SK-N-SH (cell line): Measurements from ENCODE around the gene CRACR2B. TPM values are rescaled to one million over a fixed set of nuclear protein-coding genes. Genes with fewer than 3 reads are reported as not detected.

Experiments
- CTCF ChIA-PET: fragments of 300-600, 350-600 bp; formaldehyde crosslinking; extraction: SDS; loops from one replicate; lab custom pipeline; 2021; lab: Yijun Ruan, JAX
- POLR2A ChIA-PET: fragments of 350-600 bp; sonication (Branson Sonifier 250); formaldehyde crosslinking; extraction: SDS; loops from one replicate; lab custom pipeline; 2020; ENCODE audit warnings: antibody characterized with exemption, inconsistent platforms; lab: Yijun Ruan, JAX
- DNase-seq: peaks from one replicate; pipeline ENCODE4 v3.0.0; 2012
- H2AFZ ChIP-seq: fragments of 200-600 bp; sonication (generic); 2 replicates; pipeline ENCODE4 v1.8.1; 2016; ENCODE audit warnings: antibody characterized with exemption, mild to moderate bottlenecking, low read depth
- H3F3A ChIP-seq: fragments of 200-600 bp; sonication (generic); replicated peaks from 2 replicates; pipeline ENCODE3; 2016; ENCODE audit warnings: antibody characterized with exemption, mild to moderate bottlenecking; ENCODE audit not compliant: insufficient read depth
- H3K27ac ChIP-seq, 2 experiments: fragments of 200-500 bp in 1 of 2; fragments of 200-600 bp in 1 of 2; sonication (Bioruptor generic) in 1 of 2; sonication (generic), shearing (Covaris generic) in 1 of 2; 2 replicates each; pipeline versions ENCODE4 v1.5.1 to v1.6.1; 2014 to 2016; ENCODE audit warnings: low read depth in 2 of 2, inconsistent platforms in 1 of 2, low read length in 1 of 2, mild to moderate bottlenecking in 1 of 2, mixed read lengths in 1 of 2
- H3K27me3 ChIP-seq: fragments of 200-600 bp; sonication (generic), shearing (Covaris generic); 2 replicates; pipeline ENCODE4 v1.6.1; 2016; ENCODE audit warnings: mixed run types; ENCODE audit not compliant: insufficient read depth
- H3K36me3 ChIP-seq, 2 experiments: fragments of 200-500 bp in 1 of 2; fragments of 200-600 bp in 1 of 2; sonication (Bioruptor generic) in 1 of 2; sonication (generic) in 1 of 2; replicated peaks in 1 of 2; 2 replicates each; pipeline versions ENCODE3 to v1.5.1; 2014 to 2016; ENCODE audit warnings: low read length in 1 of 2, mild to moderate bottlenecking in 1 of 2; ENCODE audit not compliant: insufficient read depth in 2 of 2, control insufficient read depth in 1 of 2
- H3K4me1 ChIP-seq, 2 experiments: fragments of 200-500 bp in 1 of 2; fragments of 200-600 bp in 1 of 2; sonication (Bioruptor generic) in 1 of 2; sonication (generic), shearing (Covaris generic) in 1 of 2; 2 replicates each; pipeline versions ENCODE4 v1.5.1 to v1.6.1; 2014 to 2016; ENCODE audit warnings: low read depth in 1 of 2, low read length in 1 of 2, mixed run types in 1 of 2; ENCODE audit not compliant: insufficient read depth in 2 of 2, control insufficient read depth in 1 of 2
- H3K4me2 ChIP-seq: fragments of 200-600 bp; sonication (generic), shearing (Covaris generic); 2 replicates; pipeline ENCODE4 v1.6.1; 2017; ENCODE audit warnings: mixed run types
- H3K4me3 ChIP-seq, 2 experiments: fragments of 200-500 bp in 1 of 2; fragments of 200-600 bp in 1 of 2; sonication (Bioruptor generic) in 1 of 2; sonication (generic), shearing (Covaris generic) in 1 of 2; 2 replicates each; pipeline versions ENCODE4 v1.5.1 to v1.8.1; 2014 to 2016; ENCODE audit warnings: low read depth in 2 of 2, inconsistent platforms in 1 of 2, low read length in 1 of 2, mild to moderate bottlenecking in 1 of 2, mixed read lengths in 1 of 2, moderate library complexity in 1 of 2
- H3K79me2 ChIP-seq: fragments of 200-600 bp; sonication (generic); 2 replicates; pipeline ENCODE4 v1.8.1; 2017; ENCODE audit warnings: mild to moderate bottlenecking; ENCODE audit not compliant: insufficient read depth
- H3K9ac ChIP-seq: fragments of 200-600 bp; sonication (generic); 2 replicates; pipeline ENCODE4 v1.6.1; 2017; ENCODE audit warnings: mixed run types
- H3K9me2 ChIP-seq: fragments of 200-600 bp; sonication (generic); 2 replicates; pipeline ENCODE4 v1.6.1; 2017; ENCODE audit warnings: mixed run types
- H3K9me3 ChIP-seq: fragments of 200-600 bp; sonication (generic); 2 replicates; pipeline ENCODE4 v1.6.1; 2017; ENCODE audit warnings: mixed run types, mild to moderate bottlenecking, moderate library complexity
- H4K20me1 ChIP-seq: fragments of 200-600 bp; sonication (generic); 2 replicates; pipeline ENCODE4 v1.6.1; 2017; ENCODE audit warnings: mild to moderate bottlenecking, mixed run types; ENCODE audit not compliant: insufficient read depth
- CHD2 ChIP-seq: fragments of 150-350 bp; IDR thresholded peaks from 2 replicates; pipeline ENCODE4 v1.6.1; 2018; ENCODE audit warnings: low read length; ENCODE audit not compliant: partially characterized antibody
- ELF1 ChIP-seq: IDR thresholded peaks from 2 replicates; pipeline ENCODE4 v1.4.0; 2012
- EP300 ChIP-seq, 2 experiments: IDR thresholded peaks; 2 replicates each; pipeline versions ENCODE4 v1.4.0 to v1.6.1; 2012; ENCODE audit warnings: borderline replicate concordance in 1 of 2, low read depth in 1 of 2, low read length in 1 of 2
- EZH2phosphoT487 ChIP-seq: fragments of 200-600 bp; sonication (generic); IDR thresholded peaks from 2 replicates; pipeline ENCODE4 v1.6.1; 2017; ENCODE audit warnings: low read depth, mixed run types, mild to moderate bottlenecking, antibody characterized with exemption, moderate library complexity, borderline replicate concordance
- FOSL2 ChIP-seq: IDR thresholded peaks from 2 replicates; pipeline ENCODE4 v1.4.0; 2012; ENCODE audit warnings: low read depth, mild to moderate bottlenecking, moderate library complexity, borderline replicate concordance
- FOXJ3 ChIP-seq: sonication (generic); formaldehyde crosslinking; IDR thresholded peaks from 2 replicates; pipeline ENCODE4 v1.5.1; 2020; ENCODE audit warnings: mild to moderate bottlenecking, missing genetic modification reagents
- FOXM1 ChIP-seq: IDR thresholded peaks from 2 replicates; pipeline ENCODE4 v1.4.0; 2012; ENCODE audit warnings: low read depth, mild to moderate bottlenecking
- GABPA ChIP-seq: IDR thresholded peaks from 2 replicates; pipeline ENCODE4 v1.4.0; 2012; ENCODE audit warnings: low read depth, mild to moderate bottlenecking
- GATA2 ChIP-seq: sonication (generic); formaldehyde crosslinking; IDR thresholded peaks from 2 replicates; pipeline ENCODE4 v1.5.0; 2020; ENCODE audit warnings: mild to moderate bottlenecking, missing genetic modification reagents
- JUND ChIP-seq: IDR thresholded peaks from 2 replicates; pipeline ENCODE4 v1.4.0; 2012
- MAX ChIP-seq: IDR thresholded peaks from 2 replicates; pipeline ENCODE4 v1.4.0; 2012; ENCODE audit warnings: low read depth
- MEF2A ChIP-seq: IDR thresholded peaks from 2 replicates; pipeline ENCODE4 v1.4.0; 2012; ENCODE audit warnings: low read depth, borderline replicate concordance
- MXI1 ChIP-seq: IDR thresholded peaks from 2 replicates; pipeline ENCODE4 v1.6.1; 2012; ENCODE audit warnings: mild to moderate bottlenecking, low read depth, low read length, improper control_type of control experiment
- NFIC ChIP-seq: IDR thresholded peaks from 2 replicates; pipeline ENCODE4 v1.4.0; 2012; ENCODE audit warnings: borderline replicate concordance
- NRF1 ChIP-seq: IDR thresholded peaks from 2 replicates; pipeline ENCODE4 v1.6.1; 2012; ENCODE audit warnings: low read depth, mild to moderate bottlenecking, low read length
- PBX3 ChIP-seq: IDR thresholded peaks from 2 replicates; pipeline ENCODE4; 2012
- POLR2AphosphoS5 ChIP-seq: IDR thresholded peaks from 2 replicates; pipeline ENCODE4 v1.6.1; 2012; ENCODE audit warnings: low read depth, low read length
- RAD21 ChIP-seq: IDR thresholded peaks from 2 replicates; pipeline ENCODE4 v1.6.1; 2012; ENCODE audit warnings: mild to moderate bottlenecking, low read length
- RCOR1 ChIP-seq: fragments of 150-350 bp; IDR thresholded peaks from 2 replicates; pipeline ENCODE4 v1.6.1; 2017; ENCODE audit warnings: antibody characterized with exemption, low read length
- REST ChIP-seq: IDR thresholded peaks from 2 replicates; pipeline ENCODE4 v1.6.1; 2012; ENCODE audit warnings: mild to moderate bottlenecking, low read depth, low read length, moderate library complexity
- RXRA ChIP-seq: IDR thresholded peaks from 2 replicates; pipeline ENCODE4 v1.4.0; 2012; ENCODE audit warnings: low read depth, mild to moderate bottlenecking, borderline replicate concordance
- SIN3A ChIP-seq: IDR thresholded peaks from 2 replicates; pipeline ENCODE4 v1.6.1; 2012; ENCODE audit warnings: low read depth, mild to moderate bottlenecking, low read length, moderate library complexity, borderline replicate concordance
- SMC3 ChIP-seq: IDR thresholded peaks from 2 replicates; pipeline ENCODE4 v1.6.1; 2012; ENCODE audit warnings: low read depth, low read length, improper control_type of control experiment
- TAF1 ChIP-seq: IDR thresholded peaks from 2 replicates; pipeline ENCODE4 v1.6.1; 2012; ENCODE audit warnings: low read depth, mild to moderate bottlenecking, low read length, moderate library complexity, borderline replicate concordance
- TCF12 ChIP-seq: IDR thresholded peaks from 2 replicates; pipeline ENCODE4 v1.4.0; 2012
- TEAD4 ChIP-seq: IDR thresholded peaks from 2 replicates; pipeline ENCODE4 v1.4.0; 2012; ENCODE audit warnings: mild to moderate bottlenecking, borderline replicate concordance; ENCODE audit not compliant: insufficient read depth
- USF1 ChIP-seq: IDR thresholded peaks from 2 replicates; pipeline ENCODE4 v1.4.0; 2012; ENCODE audit warnings: low read depth, borderline replicate concordance
- USF2 ChIP-seq: fragments of 150-350 bp; IDR thresholded peaks from 2 replicates; pipeline ENCODE4 v1.6.1; 2017; ENCODE audit warnings: antibody characterized with exemption, low read length, low read depth, borderline replicate concordance
- WGBS: methylation state at CpG from one replicate; pipeline ENCODE4 v1.1.6; 2017; ENCODE audit warnings: low lambda C conversion rate; 5-methylcytosine and 5-hydroxymethylcytosine counted together
- polyA plus RNA-seq, 3 experiments: library from polyadenylated mRNA; depleted of rRNA; stranded (reverse); fragments of >200 nt; gene quantifications; 2 replicates each; pipeline ENCODE4 v1.2.3, GENCODE V29; 2012

CRACR2B gene
- polyA plus RNA-seq, 1 of the 3 experiments (the other 2 are of a cell fraction): 1.1 TPM

- WGBS: 2% methylated on average over 19 of the region's 96 CpGs
- H3K4me3 ChIP-seq: peak overlapping the region; percentile 71 to 79
- POLR2A ChIA-PET: interaction anchor here (0.7 to 2.7 kb wide), 15 partner anchors 9 to 124 kb away, joined by 3 to 34 read pairs (median 6); partner anchors contain the start of genes CD151, CEND1, CRACR2B and DEAF1
- no peak for TF ChIP-seq MEF2A
- no peak for TF ChIP-seq USF2
- TF ChIP-seq SIN3A: peak; percentile 59; the same call in 1 of the 2 replicates
- no peak for TF ChIP-seq FOXM1
- no peak for TF ChIP-seq EP300 (IDR thresholded peaks at IDR 0.05; ENCODE audit: borderline replicate concordance in 1 of 2, low read depth in 1 of 2, low read length in 1 of 2)
- no peak for TF ChIP-seq TEAD4
- TF ChIP-seq FOXJ3 (CRISPR knock-in tag): no peak
- TF ChIP-seq MXI1: peak; percentile 71
- peak; percentile 76; the same call in 1 of the 2 replicates for TF ChIP-seq TAF1
- no peak for TF ChIP-seq EZH2phosphoT487
- no peak; the same call in 1 of the 2 replicates for TF ChIP-seq PBX3
- no peak for TF ChIP-seq SMC3
- no peak for TF ChIP-seq JUND
- peak; percentile 96 for TF ChIP-seq POLR2AphosphoS5
- no peak for TF ChIP-seq REST
- no peak for TF ChIP-seq RXRA
- no peak for TF ChIP-seq TCF12
- TF ChIP-seq USF1: no peak
- no peak for TF ChIP-seq GABPA
- no peak for TF ChIP-seq RAD21
- TF ChIP-seq CHD2: no peak
- TF ChIP-seq ELF1: no peak
- TF ChIP-seq GATA2 (CRISPR knock-in tag): no peak
- TF ChIP-seq RCOR1: no peak
- no peak for TF ChIP-seq NRF1
- TF ChIP-seq FOSL2: no peak
- no peak for TF ChIP-seq MAX
- no peak for TF ChIP-seq NFIC
Observed at GRCh38 chr11:819129-819931, 8.4 kb upstream of the CRACR2B start.

More at GRCh38 chr11:819129-819931, 8.4 kb upstream of the CRACR2B start:
- H3K4me2 ChIP-seq: peak overlapping the region; percentile 98
- peaks cover 28% of the 10 kb centered on the region for H4K20me1 ChIP-seq
- H2AFZ ChIP-seq: peak overlapping the region; percentile 82; the same call in 1 of the 2 replicates
- H3K4me1 ChIP-seq: peaks cover 14 to 26% of the 10 kb centered on the region in 2 experiments; a peak in 3 of 4 replicates
- H3K36me3 ChIP-seq: peaks cover 3 to 8% of the 10 kb centered on the region in 2 experiments
- peak overlapping the region; percentile 83 for H3K9ac ChIP-seq
- peaks cover 16% of the 10 kb centered on the region for H3F3A ChIP-seq
- peaks cover 26% of the 10 kb centered on the region for H3K79me2 ChIP-seq
- peak; percentile 98 for DNase-seq
- H3K9me2 ChIP-seq: no peaks in the 10 kb centered on the region
- no peaks in the 10 kb centered on the region for H3K27me3 ChIP-seq
- CTCF ChIA-PET: interaction anchor here (0.8 to 1.7 kb wide), 10 partner anchors 9 to 124 kb away, joined by 3 to 9 read pairs (median 4); partner anchors contain the start of genes CD151, CRACR2B, DEAF1 and RPLP2
- no peaks in the 10 kb centered on the region for H3K9me3 ChIP-seq
- peak overlapping the region; percentile 73 to 75 for H3K27ac ChIP-seq
